GM21515 (cell line): ENCODE data around the gene RING1.

Source experiments
- ATAC-seq: cut with Tn5 transposase; IDR thresholded peaks from one replicate; pipeline ENCODE4 v1.9.1; 2021; ENCODE audit not compliant: unreplicated experiment

RING1 gene

GRCh38 chr6:33171880-33172687 is 36.2 kb upstream of the RING1 start:
- no peak for ATAC-seq

GRCh38 chr6:33172688-33173534 is 35.4 kb upstream of the RING1 start:
- no peak for ATAC-seq

- ATAC-seq = no peak
Measured at GRCh38 chr6:33173535-33174180, 34.6 kb upstream of the RING1 start.

DNA sequence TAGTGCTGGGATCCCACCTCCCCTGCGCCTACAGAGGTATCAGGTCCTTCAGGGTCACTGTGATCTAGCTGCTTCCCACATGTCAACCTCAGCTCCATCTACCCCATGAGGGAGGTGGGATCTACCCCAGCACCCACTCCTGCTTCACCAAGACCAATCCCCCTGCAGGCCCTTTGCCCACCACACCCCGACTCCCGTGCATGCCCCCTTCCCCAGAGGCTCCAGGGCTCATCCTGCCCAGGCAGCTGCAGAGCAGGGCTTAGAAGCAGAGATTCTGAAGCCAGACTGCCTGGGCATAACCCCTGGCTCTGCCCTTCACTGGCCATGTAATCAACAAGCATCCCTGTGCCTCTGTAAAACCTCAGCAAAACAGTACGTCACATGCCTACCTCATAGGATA is 33.5 kb upstream of the RING1 start:
- no peak for ATAC-seq

DNA sequence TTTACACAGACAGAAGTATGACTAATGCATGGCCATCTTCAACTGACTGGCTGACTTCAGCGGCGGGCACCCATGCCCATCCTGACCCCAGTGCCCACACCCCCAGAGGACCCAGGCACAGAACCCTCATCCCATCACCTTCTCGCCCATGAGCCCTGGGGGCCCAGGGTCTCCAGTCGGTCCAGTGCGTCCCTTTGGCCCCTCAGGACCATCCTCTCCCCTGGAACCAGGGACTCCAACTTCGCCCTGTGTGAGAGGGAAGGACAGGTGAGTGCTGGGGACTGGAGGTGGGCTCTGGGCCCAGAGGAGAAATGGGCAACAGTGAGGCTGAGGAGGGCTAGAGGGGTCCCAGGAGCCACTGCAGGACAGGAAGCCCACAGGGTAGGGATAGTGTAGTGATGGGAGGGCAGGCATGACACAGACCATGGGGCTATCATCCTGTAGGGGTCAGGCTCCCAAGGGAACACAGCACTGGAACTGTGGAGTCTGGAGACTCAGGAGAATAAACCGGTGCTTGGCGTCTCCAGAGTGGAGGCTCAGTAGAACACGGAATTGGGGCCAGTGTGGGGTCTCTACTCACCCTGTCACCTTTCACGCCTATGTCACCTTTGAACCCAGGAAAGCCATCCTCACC is 32.7 kb upstream of the RING1 start:
- no peak for ATAC-seq

GRCh38 chr6:33176906-33177305 is 31.4 kb upstream of the RING1 start:
- no peak for ATAC-seq

GRCh38 chr6:33177552-33178446 is 30.5 kb upstream of the RING1 start:
- ATAC-seq = no peak

DNA sequence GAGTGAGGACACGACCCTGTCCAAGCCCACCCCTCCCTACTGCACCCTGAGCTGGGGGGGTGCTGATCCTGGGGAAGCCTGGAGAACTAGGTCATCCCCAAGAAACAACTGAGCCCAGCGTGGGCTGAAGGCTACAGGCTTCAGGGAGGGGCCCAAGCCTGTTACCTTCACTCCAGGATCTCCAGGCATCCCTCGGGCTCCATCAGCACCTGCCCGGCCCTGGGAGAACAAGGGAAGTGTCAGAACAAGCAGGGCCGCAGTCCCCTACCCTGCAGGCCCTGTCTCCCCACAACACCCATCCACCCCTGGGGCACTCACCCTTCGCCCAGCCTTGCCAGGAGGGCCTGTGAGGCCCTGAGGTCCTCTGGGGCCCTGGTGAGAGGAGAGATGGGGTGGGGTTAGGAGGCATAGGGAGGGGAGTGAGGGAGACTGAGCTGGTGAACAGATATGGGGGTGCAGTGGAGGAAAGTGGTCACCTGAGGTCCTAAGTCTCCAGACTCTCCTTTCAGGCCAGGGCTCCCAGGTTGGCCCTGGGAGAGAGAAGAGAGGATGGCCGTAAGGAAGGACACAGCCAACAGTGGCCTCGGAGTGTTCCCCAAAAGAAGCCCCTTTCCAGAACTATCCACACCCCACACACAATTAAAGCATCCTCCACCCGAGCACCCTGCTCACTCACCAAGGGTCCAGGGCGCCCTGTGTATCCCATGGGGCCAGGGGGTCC is 29.4 kb upstream of the RING1 start:
- ATAC-seq = no peak

- no peak for ATAC-seq
Measured at GRCh38 chr6:33181141-33181540, 27.2 kb upstream of the RING1 start.

GRCh38 chr6:33183071-33183683 is 25.1 kb upstream of the RING1 start:
- no peak for ATAC-seq

DNA sequence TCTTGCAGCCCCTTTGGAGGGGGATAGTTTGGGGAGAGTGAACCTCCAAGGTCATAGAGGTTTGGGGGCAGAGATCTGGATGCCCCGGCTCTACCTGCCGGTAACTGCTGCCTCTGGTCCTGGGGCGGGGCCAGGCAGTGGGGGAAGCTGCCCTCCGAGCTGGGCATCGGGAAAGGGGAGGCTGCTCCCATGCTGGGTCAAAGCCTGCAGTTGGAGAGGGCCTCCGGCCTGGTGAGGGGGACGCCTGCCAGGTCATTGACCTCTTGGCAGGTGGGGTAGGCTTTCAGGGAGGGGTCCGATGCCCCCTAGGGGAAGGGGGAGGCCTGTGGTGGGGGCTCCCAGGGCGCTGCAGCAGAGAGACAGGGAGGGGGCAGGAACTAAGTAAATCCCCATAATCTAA is 23.1 kb upstream of the RING1 start:
- ATAC-seq = no peak

DNA sequence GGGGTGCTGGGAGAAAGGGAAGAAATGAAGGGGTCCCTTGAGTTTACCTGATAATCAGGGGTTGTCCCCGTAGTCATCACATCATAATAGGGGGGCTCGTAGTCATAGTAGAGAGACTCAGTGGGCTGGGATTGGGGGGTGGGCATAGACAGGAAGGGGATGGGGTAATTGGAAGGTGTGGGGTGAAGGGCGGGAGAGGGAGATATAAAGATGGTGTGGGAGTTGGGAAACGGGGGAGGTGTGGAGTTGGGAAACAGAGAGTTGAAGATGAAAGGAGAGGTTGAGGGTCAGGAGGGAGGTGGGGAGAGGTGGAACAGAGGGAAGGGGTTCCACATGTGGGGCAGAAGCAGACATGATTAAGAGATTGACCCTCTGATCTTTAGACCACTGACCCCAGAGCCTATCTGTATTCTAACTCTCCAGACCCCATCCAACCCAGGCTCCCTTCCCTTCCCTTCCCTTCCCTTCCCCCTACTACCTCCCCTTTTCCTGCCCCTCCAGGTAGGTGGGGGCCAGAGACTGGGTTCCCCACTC is 22.6 kb upstream of the RING1 start:
- ATAC-seq = no peak

DNA sequence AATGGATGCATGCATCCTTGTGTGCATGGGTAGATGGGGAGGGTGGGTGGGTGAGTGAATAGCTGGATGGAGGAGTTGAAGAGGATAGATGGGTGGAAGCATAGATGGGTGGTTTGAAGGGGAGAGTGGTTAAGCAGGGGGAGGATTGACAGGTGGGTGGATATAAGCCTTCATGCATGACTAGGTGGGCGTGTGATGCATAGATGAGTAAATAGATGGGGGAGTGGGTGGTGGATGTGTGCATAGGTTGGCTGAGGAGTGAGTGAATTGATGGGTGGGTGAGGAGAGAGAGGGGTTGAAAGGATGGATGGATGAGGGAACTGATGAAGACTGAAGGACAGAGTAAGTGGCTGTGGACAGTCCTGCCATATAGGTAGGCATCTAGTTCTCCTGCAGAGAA is 20.5 kb upstream of the RING1 start:
- ATAC-seq = no peak

- no peak for ATAC-seq
Measured at GRCh38 chr6:33189164-33189563, 19.1 kb upstream of the RING1 start.

DNA sequence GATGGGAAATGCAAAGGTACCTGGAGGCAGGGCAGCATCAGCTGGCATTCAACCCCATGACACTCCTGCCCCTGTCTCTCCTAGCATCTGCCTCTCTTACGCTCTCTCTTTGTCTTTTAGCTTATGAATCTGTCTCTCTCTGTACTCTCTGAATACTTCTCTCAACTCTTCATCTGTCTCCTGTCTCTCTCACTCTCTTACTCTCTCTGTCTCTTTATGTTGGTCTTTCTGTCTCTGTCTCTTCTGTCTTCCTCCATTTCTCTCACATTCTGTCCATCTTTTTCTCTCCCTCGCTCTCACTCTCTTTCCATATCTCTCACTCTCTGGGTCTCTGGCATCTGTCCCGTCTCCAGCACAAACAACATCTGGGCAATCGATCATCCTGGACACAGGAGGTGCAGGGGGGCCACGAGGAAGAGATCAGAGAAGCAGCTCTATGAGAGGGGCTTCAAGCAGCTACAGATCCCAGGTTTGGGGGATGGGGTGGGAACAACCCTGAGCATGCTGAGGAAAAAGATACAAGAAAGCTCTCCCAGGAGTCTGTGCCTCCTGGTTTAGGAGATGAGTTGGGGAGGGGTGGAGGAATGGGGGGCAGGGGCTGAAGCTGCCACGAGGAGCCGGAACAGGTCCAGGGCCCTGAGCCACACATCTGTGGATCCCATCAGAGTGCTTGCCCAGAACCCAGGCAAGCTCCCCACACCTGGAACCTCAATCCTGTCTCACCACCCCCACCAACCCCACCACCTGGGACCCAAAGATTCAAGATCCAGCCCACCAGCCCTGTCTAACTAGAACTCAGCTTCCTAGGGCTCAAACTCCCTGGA is 18.5 kb upstream of the RING1 start:
- ATAC-seq = no peak

DNA sequence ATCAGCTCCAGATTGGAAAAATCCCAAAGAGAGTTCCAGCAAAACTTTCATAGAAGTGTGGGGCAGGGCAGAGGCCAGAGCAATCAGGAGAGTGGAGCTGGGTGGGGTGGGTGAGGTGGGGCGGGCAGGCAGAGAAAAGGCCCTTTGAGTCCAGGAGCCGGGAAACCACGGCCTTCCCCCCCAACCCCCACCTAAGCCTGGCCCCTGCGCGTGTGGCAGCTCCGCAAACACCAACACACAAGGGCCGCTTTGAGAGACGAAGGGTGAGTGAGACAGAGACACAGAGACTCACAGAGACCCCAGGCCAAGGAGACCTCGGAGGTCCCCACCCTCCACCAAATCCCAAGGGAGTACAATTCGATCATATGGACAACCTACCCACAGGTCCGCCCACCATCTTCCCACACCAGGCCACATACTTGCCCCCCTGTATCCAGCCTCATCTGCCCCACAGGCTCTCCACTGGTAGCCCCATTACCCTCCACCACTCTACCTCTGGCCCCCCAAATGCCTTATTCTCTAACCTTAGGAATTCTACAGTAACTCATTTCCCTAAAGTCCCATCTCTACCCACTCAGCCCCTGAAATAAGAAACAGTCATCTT is 17.7 kb upstream of the RING1 start:
- ATAC-seq = no peak

DNA sequence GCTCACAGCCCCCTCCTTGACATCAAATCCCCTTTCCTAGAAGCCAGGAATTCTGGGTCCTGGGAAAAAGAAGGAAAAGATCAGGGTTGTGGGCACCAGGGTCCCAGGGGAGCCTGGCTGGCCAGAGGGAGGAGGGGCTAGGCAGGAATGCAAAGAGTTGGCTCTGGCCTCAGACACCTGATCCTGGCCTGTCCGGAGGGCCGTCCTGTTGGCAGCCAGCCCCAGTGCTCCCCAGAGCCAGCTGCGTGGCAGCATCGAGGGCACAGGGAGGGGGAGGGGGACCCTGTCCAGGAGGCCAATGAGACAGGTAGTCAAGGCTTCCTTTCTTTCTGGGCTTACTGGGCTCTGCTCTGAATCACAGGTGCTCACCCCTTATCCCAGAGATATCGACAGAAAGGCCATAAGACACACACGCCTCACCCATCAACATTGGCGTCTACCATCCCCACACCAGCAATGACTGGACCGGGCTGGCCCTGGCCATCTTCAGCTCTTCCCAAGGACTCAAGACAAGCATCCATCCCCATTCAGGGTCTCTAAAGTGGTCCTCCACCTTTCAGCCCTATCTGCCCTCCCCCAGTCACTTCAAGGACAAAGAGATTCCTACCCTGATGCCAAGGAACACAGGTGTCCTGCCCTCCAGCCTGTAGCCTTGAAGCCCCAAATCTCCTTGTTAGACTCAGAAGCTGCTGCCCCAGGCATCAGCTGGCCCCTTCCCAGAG is 16.8 kb upstream of the RING1 start:
- no peak for ATAC-seq
